AG04450 (cell line): ENCODE measurements around the gene C14orf132. TPM values are rescaled to one million over a fixed set of nuclear protein-coding genes. Genes with fewer than 3 reads are reported as not detected.

Experiments
- CTCF ChIA-PET: fragments of 300-600, 350-600 bp; formaldehyde crosslinking; extraction: SDS; loops from one replicate; lab custom pipeline; 2022; ENCODE audit warnings: antibody characterized with exemption, inconsistent platforms; lab: Charles Lee
- POLR2A ChIA-PET: fragments of 350-600 bp; formaldehyde crosslinking; extraction: SDS; loops from one replicate; lab custom pipeline; 2021; ENCODE audit warnings: antibody characterized with exemption, inconsistent platforms; lab: Yijun Ruan, JAX
- DNase-seq: peaks from one replicate; pipeline ENCODE4 v3.0.0-alpha.2; 2011; ENCODE audit warnings: low read depth, low spot score
- H3K27ac ChIP-seq: one replicate; pipeline ENCODE4 v1.5.1; 2012; ENCODE audit warnings: low read depth, low read length, control low read depth
- H3K27me3 ChIP-seq: one replicate; pipeline ENCODE4 v1.6.0; 2012; ENCODE audit warnings: low read length; ENCODE audit not compliant: control insufficient read depth, insufficient read depth
- H3K4me3 ChIP-seq: 2 replicates; pipeline ENCODE4 v1.5.1; 2011; ENCODE audit warnings: mild to moderate bottlenecking, low read depth, low read length, control low read depth
- H3K9me3 ChIP-seq: 2 replicates; pipeline ENCODE4 v1.5.1; 2012; ENCODE audit warnings: low read length; ENCODE audit not compliant: control insufficient read depth, insufficient read depth
- CTCF ChIP-seq: IDR thresholded peaks from 2 replicates; pipeline ENCODE4 v1.5.1; 2011; ENCODE audit warnings: low read depth, low read length, control low read depth, inconsistent platforms
- polyA minus RNA-seq: library from RNA; depleted of rRNA, polyadenylated mRNA; stranded (reverse); fragments of >200 nt; gene quantifications from 2 replicates; pipeline ENCODE4 v1.2.3, GENCODE V29; 2011; rRNA and poly(A)+ RNA removed
- polyA plus RNA-seq: library from polyadenylated mRNA; depleted of rRNA; stranded (reverse); fragments of >200 nt; gene quantifications from 2 replicates; pipeline ENCODE4 v1.2.3, GENCODE V29; 2011; rRNA removed

Gene C14orf132
- polyA plus RNA-seq = 42.0 and 47.7 TPM in 2 replicates
- polyA minus RNA-seq = 37.8 and 41.0 TPM in 2 replicates

- no peaks in the 10 kb centered on the region for H3K27me3 ChIP-seq
- peak within 1 kb of the TSS; percentile 89 for H3K4me3 ChIP-seq
- POLR2A ChIA-PET = interaction anchor here (0.8 to 1.2 kb wide), 3 partner anchors 21 to 139 kb away, joined by 3 to 4 read pairs (median 4); no protein-coding TSS in a partner anchor
- peak within 1 kb of the TSS; percentile 13 for H3K27ac ChIP-seq
- DNase-seq = no peak
- no peak for TF ChIP-seq CTCF
- no peaks in the 10 kb centered on the region; the same call in 1 of the 2 replicates for H3K9me3 ChIP-seq
- CTCF ChIA-PET = interaction anchor here (1.1 to 3.9 kb wide), 2 partner anchors 45 to 60 kb away, joined by 4 to 14 read pairs; no protein-coding TSS in a partner anchor
These were observed at the start of gene C14orf132 for GRCh38 chr14:96038920-96039632. Gene C14orf132, plus strand, starts transcription at chr14:96039362. Its CDS starts 139 bp downstream, at chr14:96039501.

GRCh38 chr14:95993768-95994592 is 45.2 kb upstream of the C14orf132 start:
- Histone ChIP-seq H3K27me3 (peaks cover 16% of the 10 kb centered on the region), H3K9me3 (no peaks in the 10 kb centered on the region), H3K4me3 (no peak overlapping the region), H3K27ac (no peak overlapping the region)
- ChIA-PET POLR2A (interaction anchor here (0.6 kb wide), 1 partner anchor 213 kb away, joined by 4 read pairs; no protein-coding TSS in a partner anchor), CTCF (interaction anchor here (0.6 to 4.6 kb wide), 37 partner anchors 7 to 1570 kb away, joined by 3 to 64 read pairs (median 4); no protein-coding TSS in a partner anchor)
- peak; percentile 18 for DNase-seq
- TF ChIP-seq CTCF = peak; percentile 81

GRCh38 chr14:95994593-95994928 is 44.6 kb upstream of the C14orf132 start:
- H3K4me3 ChIP-seq = no peak overlapping the region
- ChIA-PET CTCF (interaction anchor here (0.6 to 4.6 kb wide), 30 partner anchors 8 to 1571 kb away, joined by 3 to 64 read pairs (median 4); no protein-coding TSS in a partner anchor), POLR2A (interaction anchor here (0.6 kb wide), 1 partner anchor 212 kb away, joined by 4 read pairs; no protein-coding TSS in a partner anchor)
- H3K9me3 ChIP-seq = no peaks in the 10 kb centered on the region
- TF ChIP-seq CTCF = no peak
- H3K27me3 ChIP-seq = peaks cover 16% of the 10 kb centered on the region
- no peak for DNase-seq
- H3K27ac ChIP-seq = no peak overlapping the region

GRCh38 chr14:95998656-95999055 is 40.5 kb upstream of the C14orf132 start:
- Histone ChIP-seq H3K27me3 (peaks cover 10% of the 10 kb centered on the region), H3K9me3 (no peaks in the 10 kb centered on the region), H3K4me3 (no peak overlapping the region), H3K27ac (no peak overlapping the region)
- TF ChIP-seq CTCF = peak; percentile 56
- POLR2A ChIA-PET = interaction anchor here (1.6 kb wide), 1 partner anchor 100 kb away, joined by 4 read pairs; no protein-coding TSS in a partner anchor
- CTCF ChIA-PET = interaction anchor here (0.6 to 7.3 kb wide), 19 partner anchors 9 to 742 kb away, joined by 3 to 154 read pairs (median 6); no protein-coding TSS in a partner anchor
- DNase-seq = peak; percentile 13
